ENCODE data around the gene HVCN1. TPM values are rescaled to one million over a fixed set of nuclear protein-coding genes. Genes with fewer than 3 reads are reported as not detected.
A peak's percentile ranks its signal among the peaks of the same experiment; 100 is the strongest.
"Not testable (repeated sequence)": the region's sequence is repeated elsewhere in the genome, so short reads cannot be mapped to it uniquely, and the experiment has no call there.

Gene HVCN1
- total RNA-seq, 1 experiment from 2014 or later: 3.4 TPM

DNA sequence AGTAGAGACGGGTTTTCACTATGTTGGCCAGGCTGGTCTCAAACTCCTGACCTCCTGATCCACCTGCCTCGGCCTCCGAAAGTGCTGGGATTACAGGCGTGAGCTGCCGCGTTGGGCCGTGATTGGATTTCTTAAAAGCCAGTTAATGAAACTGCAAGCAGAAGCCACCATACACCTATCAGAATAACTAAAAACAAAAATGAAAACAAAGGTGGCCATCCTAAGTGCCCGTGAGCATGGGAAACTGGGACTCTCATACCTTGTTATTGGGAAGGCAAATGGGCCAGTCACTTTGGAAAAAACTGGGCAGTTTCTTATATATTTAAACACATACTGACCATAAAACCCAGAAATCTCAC, 82.7 kb downstream of the HVCN1 start:
- Histone ChIP-seq H3K79me2 (ENCODE audit: low read depth) (no peaks in the 10 kb centered on the region), H2AFZ (no peak overlapping the region), H3K36me3 (ENCODE audit: low read depth) (no peaks in the 10 kb centered on the region), H3K27me3 (ENCODE audit: insufficient read depth, low read depth) (no peaks in the 10 kb centered on the region), H3K9me3 (ENCODE audit: insufficient read depth, low read depth) (no peaks in the 10 kb centered on the region), H3K27ac (no peak overlapping the region), H3K9me2 (ENCODE audit: insufficient read depth) (no peaks in the 10 kb centered on the region), H3K4me1 (replicated peaks; ENCODE audit: insufficient read depth) (peaks cover 8% of the 10 kb centered on the region; the same call in 1 of the 2 replicates), H4K20me1 (ENCODE audit: insufficient read depth) (no peaks in the 10 kb centered on the region), H3K4me2 (no peak overlapping the region), H3F3A (ENCODE audit: insufficient read depth, low read depth) (peaks cover 5% of the 10 kb centered on the region; the same call in 1 of the 2 replicates), H3K4me3 (no peak overlapping the region)
- DNase-seq: no peak
- ChIA-PET CTCF (no interaction called here), POLR2A (ENCODE audit: unreplicated experiment) (no interaction called here)
- intact Hi-C loops (cut with micrococcal nuclease; ENCODE audit: unreplicated experiment): no loop called here
- no peak for TF ChIP-seq EZH2 (IDR thresholded peaks at IDR 0.05; ENCODE audit: low read depth)
- TF ChIP-seq, protein P1, sequence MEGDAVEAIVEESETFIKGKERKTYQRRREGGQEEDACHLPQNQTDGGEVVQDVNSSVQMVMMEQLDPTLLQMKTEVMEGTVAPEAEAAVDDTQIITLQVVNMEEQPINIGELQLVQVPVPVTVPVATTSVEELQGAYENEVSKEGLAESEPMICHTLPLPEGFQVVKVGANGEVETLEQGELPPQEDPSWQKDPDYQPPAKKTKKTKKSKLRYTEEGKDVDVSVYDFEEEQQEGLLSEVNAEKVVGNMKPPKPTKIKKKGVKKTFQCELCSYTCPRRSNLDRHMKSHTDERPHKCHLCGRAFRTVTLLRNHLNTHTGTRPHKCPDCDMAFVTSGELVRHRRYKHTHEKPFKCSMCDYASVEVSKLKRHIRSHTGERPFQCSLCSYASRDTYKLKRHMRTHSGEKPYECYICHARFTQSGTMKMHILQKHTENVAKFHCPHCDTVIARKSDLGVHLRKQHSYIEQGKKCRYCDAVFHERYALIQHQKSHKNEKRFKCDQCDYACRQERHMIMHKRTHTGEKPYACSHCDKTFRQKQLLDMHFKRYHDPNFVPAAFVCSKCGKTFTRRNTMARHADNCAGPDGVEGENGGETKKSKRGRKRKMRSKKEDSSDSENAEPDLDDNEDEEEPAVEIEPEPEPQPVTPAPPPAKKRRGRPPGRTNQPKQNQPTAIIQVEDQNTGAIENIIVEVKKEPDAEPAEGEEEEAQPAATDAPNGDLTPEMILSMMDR (conservative IDR thresholded peaks at IDR 0.05): no peak
- BruUV-seq (replicated peaks): no TSS peak

DNA sequence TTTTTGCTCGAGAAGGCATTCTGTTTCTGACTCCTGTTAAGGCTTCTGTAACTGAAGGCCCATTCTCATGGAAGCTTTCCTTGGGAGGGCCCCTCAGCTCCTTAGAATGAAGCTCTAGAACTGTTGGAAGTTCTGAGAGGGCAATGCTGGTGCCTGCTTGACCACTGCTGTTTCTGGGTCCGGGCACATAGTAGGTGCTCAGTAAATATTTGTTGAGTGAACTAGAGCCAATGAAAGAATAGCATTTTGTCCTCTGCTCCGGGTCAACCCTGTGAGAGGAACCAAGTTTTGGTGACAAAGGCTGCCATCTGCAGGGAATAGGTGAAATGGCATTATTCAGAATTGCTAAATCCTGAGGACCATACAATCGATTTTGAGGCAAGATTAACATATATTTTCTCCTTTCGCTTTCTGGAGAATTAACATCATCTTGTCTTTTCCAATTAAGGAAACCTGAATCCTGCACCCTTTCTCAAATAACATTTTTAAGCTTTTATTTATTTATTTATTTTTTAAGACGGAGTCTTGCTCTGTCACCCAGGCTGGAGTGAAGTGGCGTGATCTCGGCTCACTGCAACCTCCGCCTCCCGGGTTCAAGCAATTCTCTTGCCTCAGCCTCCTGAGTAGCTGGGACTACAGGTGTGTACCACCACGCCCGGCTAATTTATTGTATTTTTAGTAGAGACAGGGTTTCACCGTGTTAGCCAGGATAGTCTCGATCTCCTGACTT, 86.7 kb downstream of the HVCN1 start:
- H3K9me3 ChIP-seq (ENCODE audit: insufficient read depth, low read depth); H2AFZ ChIP-seq; H3K27ac ChIP-seq; H3K4me2 ChIP-seq; H3K36me3 ChIP-seq (ENCODE audit: low read depth); BruUV-seq (replicated peaks); DNase-seq; H3K79me2 ChIP-seq (ENCODE audit: low read depth); H4K20me1 ChIP-seq (ENCODE audit: insufficient read depth); POLR2A ChIA-PET (ENCODE audit: unreplicated experiment); H3F3A ChIP-seq (ENCODE audit: insufficient read depth, low read depth); H3K27me3 ChIP-seq (ENCODE audit: insufficient read depth, low read depth); H3K4me3 ChIP-seq; H3K9me2 ChIP-seq (ENCODE audit: insufficient read depth); H3K4me1 ChIP-seq (replicated peaks; ENCODE audit: insufficient read depth): not testable (repeated sequence)
- CTCF ChIA-PET: interaction anchor here (0.6 to 3.1 kb wide), 9 partner anchors 12 to 227 kb away, joined by 3 to 18 read pairs (median 9); partner anchors contain the start of genes ARPC3, FAM216A, GPN3 and TCTN1
- intact Hi-C loops (cut with micrococcal nuclease; ENCODE audit: unreplicated experiment): loop anchor here (1.0 to 5.0 kb wide), 3 partner anchors 152 to 285 kb away; partner anchors contain the start of gene ARPC3
- TF ChIP-seq, protein P1 (conservative IDR thresholded peaks at IDR 0.05): peak; percentile 83

DNA sequence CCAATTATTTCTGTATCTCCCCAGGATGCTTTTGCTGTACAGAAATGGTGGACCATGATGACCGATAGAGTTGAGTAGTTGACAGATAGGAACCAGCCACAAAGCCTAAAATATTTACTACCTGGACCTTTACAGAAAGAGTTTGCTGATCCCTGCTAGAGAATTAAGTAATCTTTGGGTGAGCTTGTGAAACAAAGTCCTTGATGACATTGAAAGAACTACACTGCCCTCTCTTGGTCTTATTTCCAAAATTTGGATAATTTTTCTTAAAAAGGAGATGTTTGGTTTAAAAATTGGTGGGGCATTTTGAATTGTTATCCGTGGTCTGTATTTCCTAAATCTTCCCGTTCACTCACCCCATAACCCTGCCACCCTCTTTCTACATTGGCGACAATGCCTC, 88.7 kb downstream of the HVCN1 start:
- BruUV-seq (replicated peaks): no TSS peak
- Histone ChIP-seq H3K4me2 (no peak overlapping the region), H3K9me3 (ENCODE audit: insufficient read depth, low read depth) (no peaks in the 10 kb centered on the region), H3K79me2 (ENCODE audit: low read depth) (no peaks in the 10 kb centered on the region), H3K9me2 (ENCODE audit: insufficient read depth) (no peaks in the 10 kb centered on the region), H3F3A (ENCODE audit: insufficient read depth, low read depth) (no peaks in the 10 kb centered on the region), H2AFZ (no peak overlapping the region), H3K27ac (no peak overlapping the region), H3K27me3 (ENCODE audit: insufficient read depth, low read depth) (no peaks in the 10 kb centered on the region), H4K20me1 (ENCODE audit: insufficient read depth) (no peaks in the 10 kb centered on the region), H3K4me3 (no peak overlapping the region), H3K4me1 (replicated peaks; ENCODE audit: insufficient read depth) (no peaks in the 10 kb centered on the region), H3K36me3 (ENCODE audit: low read depth) (no peaks in the 10 kb centered on the region)
- ChIA-PET CTCF (interaction anchor here (0.6 to 3.1 kb wide), 8 partner anchors 11 to 147 kb away, joined by 3 to 18 read pairs (median 6); partner anchors contain the start of genes FAM216A and GPN3), POLR2A (ENCODE audit: unreplicated experiment) (interaction anchor here (0.5 to 0.7 kb wide), 3 partner anchors 16 to 245 kb away, joined by 5 to 8 read pairs (median 7); no protein-coding TSS in a partner anchor)
- TF ChIP-seq EZH2 (IDR thresholded peaks at IDR 0.05; ENCODE audit: low read depth): no peak
- TF ChIP-seq, protein P1 (conservative IDR thresholded peaks at IDR 0.05): peak; percentile 85
- intact Hi-C loops (cut with micrococcal nuclease; ENCODE audit: unreplicated experiment): loop anchor here (1.0 to 5.0 kb wide), 5 partner anchors 48 to 500 kb away; no protein-coding TSS in a partner anchor
- peak in 1 of 2 experiments; percentile 58 for DNase-seq

Measured in PC-9 (cell line).